ENCODE measurements around the gene WDR7.

The WDR7 gene

DNA sequence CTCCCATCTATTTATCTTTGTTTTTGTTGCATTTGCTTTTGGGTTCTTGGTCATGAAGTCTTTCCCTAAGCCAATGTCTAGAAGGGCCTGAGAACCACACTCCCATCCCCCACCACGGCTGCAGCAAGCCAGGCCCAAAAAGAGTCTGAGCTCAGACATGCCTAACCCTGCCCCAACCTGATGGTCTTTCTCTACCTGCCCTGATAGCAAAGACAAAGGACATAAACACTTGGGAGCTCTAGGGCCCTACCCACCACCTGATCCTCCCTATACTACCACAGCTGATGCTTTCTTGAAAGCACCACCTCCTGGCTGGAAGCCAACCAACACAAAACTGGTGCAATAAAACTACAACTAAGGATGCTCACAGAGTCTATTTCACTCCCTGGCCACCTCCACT, 233.4 kb downstream of the WDR7 start:
- Histone ChIP-seq H3K27ac (ENCODE audit: low read depth, low read length) (no peak overlapping the region), H3K4me1 (ENCODE audit: control insufficient read depth, insufficient read depth, low read length) (0 out of 2 replicates have a peak, but pooled peaks cover 2% of the 10 kb centered on the region), H3K27me3 (ENCODE audit: control insufficient read depth, insufficient read depth, low read length) (no peaks in the 10 kb centered on the region), H3K9ac (ENCODE audit: low read length) (no peak overlapping the region), H3K4me3 (ENCODE audit: low read depth, low read length) (no peak overlapping the region), H3K9me3 (ENCODE audit: control insufficient read depth, insufficient read depth, low read depth, low read length) (no peaks in the 10 kb centered on the region), H3K36me3 (ENCODE audit: control insufficient read depth, insufficient read depth, low read length) (no peaks in the 10 kb centered on the region)

- no peak overlapping the region for H3K4me3 ChIP-seq (ENCODE audit: low read depth, low read length)
- no peaks in the 10 kb centered on the region for H3K27me3 ChIP-seq (ENCODE audit: control insufficient read depth, insufficient read depth, low read length)
- no peak overlapping the region for H3K27ac ChIP-seq (ENCODE audit: low read depth, low read length)
- H3K36me3 ChIP-seq (ENCODE audit: control insufficient read depth, insufficient read depth, low read length) = no peaks in the 10 kb centered on the region
- no peak overlapping the region for H3K9ac ChIP-seq (ENCODE audit: low read length)
- H3K4me1 ChIP-seq (ENCODE audit: control insufficient read depth, insufficient read depth, low read length) = peaks cover 6% of the 10 kb centered on the region; the same call in 1 of the 2 replicates
- H3K9me3 ChIP-seq (ENCODE audit: control insufficient read depth, insufficient read depth, low read depth, low read length) = no peaks in the 10 kb centered on the region
Observed at GRCh38 chr18:56888978-56889377, 237.8 kb downstream of the WDR7 start.

DNA sequence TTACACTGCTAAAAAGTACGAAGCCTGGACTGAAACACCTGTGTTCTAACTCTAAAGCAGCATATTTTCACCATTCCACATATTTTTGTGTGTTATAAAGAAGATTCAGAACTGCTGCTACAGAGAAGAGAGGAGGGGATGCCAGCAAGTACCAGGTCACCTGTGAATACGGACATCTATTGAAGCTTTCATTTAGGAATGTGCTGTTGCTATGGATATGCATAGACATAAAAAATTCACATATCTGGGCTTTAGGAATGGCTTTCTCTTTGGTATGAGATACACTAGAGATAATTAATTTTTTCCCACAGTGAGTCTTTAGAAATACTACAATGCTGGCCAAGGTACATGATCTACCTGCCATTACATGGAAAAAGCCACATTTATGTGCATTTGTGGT, 238.5 kb downstream of the WDR7 start:
- peaks cover 6% of the 10 kb centered on the region; the same call in 1 of the 2 replicates for H3K4me1 ChIP-seq (ENCODE audit: control insufficient read depth, insufficient read depth, low read length)
- no peaks in the 10 kb centered on the region for H3K36me3 ChIP-seq (ENCODE audit: control insufficient read depth, insufficient read depth, low read length)
- H3K27me3 ChIP-seq (ENCODE audit: control insufficient read depth, insufficient read depth, low read length) = no peaks in the 10 kb centered on the region
- no peaks in the 10 kb centered on the region for H3K9me3 ChIP-seq (ENCODE audit: control insufficient read depth, insufficient read depth, low read depth, low read length)
- no peak overlapping the region for H3K9ac ChIP-seq (ENCODE audit: low read length)
- no peak overlapping the region for H3K4me3 ChIP-seq (ENCODE audit: low read depth, low read length)
- H3K27ac ChIP-seq (ENCODE audit: low read depth, low read length) = no peak overlapping the region

DNA sequence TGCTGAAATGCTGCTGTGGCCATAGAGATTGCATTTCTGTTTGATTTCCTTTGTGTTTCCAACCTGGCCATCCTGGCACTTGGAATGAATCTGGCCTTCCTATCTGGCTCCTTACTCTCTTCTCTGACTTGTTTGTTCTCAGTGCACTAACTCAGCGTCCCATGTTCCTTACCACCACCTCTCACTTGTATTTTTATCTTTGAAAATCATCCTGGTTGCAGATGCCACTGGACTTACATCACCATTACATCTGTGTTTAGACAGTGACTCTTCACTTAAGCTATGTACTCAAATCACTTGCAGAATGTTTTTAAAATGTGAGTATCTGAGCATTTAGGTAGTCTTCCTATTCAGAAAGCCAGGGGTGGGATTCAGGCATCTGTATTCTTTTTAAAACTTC, 239.5 kb downstream of the WDR7 start:
- no peak overlapping the region for H3K27ac ChIP-seq (ENCODE audit: low read depth, low read length)
- peaks cover 6% of the 10 kb centered on the region; the same call in 1 of the 2 replicates for H3K4me1 ChIP-seq (ENCODE audit: control insufficient read depth, insufficient read depth, low read length)
- H3K9me3 ChIP-seq (ENCODE audit: control insufficient read depth, insufficient read depth, low read depth, low read length) = no peaks in the 10 kb centered on the region
- H3K27me3 ChIP-seq (ENCODE audit: control insufficient read depth, insufficient read depth, low read length) = no peaks in the 10 kb centered on the region
- H3K4me3 ChIP-seq (ENCODE audit: low read depth, low read length) = no peak overlapping the region
- H3K36me3 ChIP-seq (ENCODE audit: control insufficient read depth, insufficient read depth, low read length) = no peaks in the 10 kb centered on the region
- H3K9ac ChIP-seq (ENCODE audit: low read length) = no peak overlapping the region

DNA sequence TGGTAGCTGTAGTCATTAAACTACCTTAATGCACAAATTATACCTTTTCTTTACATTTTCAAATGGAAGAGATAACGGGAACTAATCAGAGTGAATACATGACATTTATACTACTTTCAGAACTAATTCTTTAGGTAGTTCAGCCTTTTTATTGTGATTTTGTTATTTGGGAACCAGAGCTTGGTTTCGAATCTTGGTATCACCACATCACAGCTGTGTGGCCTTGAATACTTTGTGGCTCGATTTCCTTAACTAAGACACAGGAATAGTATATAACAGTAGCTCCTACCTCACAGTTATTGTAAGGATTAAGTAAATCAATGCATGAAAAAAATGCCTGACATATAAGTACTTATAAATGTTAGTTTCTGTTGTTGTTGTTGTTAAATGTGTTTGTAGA, 240.0 kb downstream of the WDR7 start:
- no peak overlapping the region for H3K27ac ChIP-seq (ENCODE audit: low read depth, low read length)
- no peak overlapping the region for H3K4me3 ChIP-seq (ENCODE audit: low read depth, low read length)
- no peaks in the 10 kb centered on the region for H3K36me3 ChIP-seq (ENCODE audit: control insufficient read depth, insufficient read depth, low read length)
- peaks cover 6% of the 10 kb centered on the region; the same call in 1 of the 2 replicates for H3K4me1 ChIP-seq (ENCODE audit: control insufficient read depth, insufficient read depth, low read length)
- no peaks in the 10 kb centered on the region for H3K9me3 ChIP-seq (ENCODE audit: control insufficient read depth, insufficient read depth, low read depth, low read length)
- no peaks in the 10 kb centered on the region for H3K27me3 ChIP-seq (ENCODE audit: control insufficient read depth, insufficient read depth, low read length)
- H3K9ac ChIP-seq (ENCODE audit: low read length) = no peak overlapping the region

- no peaks in the 10 kb centered on the region for H3K36me3 ChIP-seq (ENCODE audit: control insufficient read depth, insufficient read depth, low read length)
- H3K9me3 ChIP-seq (ENCODE audit: control insufficient read depth, insufficient read depth, low read depth, low read length) = no peaks in the 10 kb centered on the region
- no peak overlapping the region for H3K9ac ChIP-seq (ENCODE audit: low read length)
- H3K4me3 ChIP-seq (ENCODE audit: low read depth, low read length) = no peak overlapping the region
- no peaks in the 10 kb centered on the region for H3K27me3 ChIP-seq (ENCODE audit: control insufficient read depth, insufficient read depth, low read length)
- peaks cover 6% of the 10 kb centered on the region; the same call in 1 of the 2 replicates for H3K4me1 ChIP-seq (ENCODE audit: control insufficient read depth, insufficient read depth, low read length)
- H3K27ac ChIP-seq (ENCODE audit: low read depth, low read length) = no peak overlapping the region
Observed at GRCh38 chr18:56891870-56892269, 240.7 kb downstream of the WDR7 start.

- no peak overlapping the region for H3K9ac ChIP-seq (ENCODE audit: low read length)
- H3K4me1 ChIP-seq (ENCODE audit: control insufficient read depth, insufficient read depth, low read length) = peaks cover 7% of the 10 kb centered on the region
- H3K27ac ChIP-seq (ENCODE audit: low read depth, low read length) = no peak overlapping the region
- no peaks in the 10 kb centered on the region for H3K27me3 ChIP-seq (ENCODE audit: control insufficient read depth, insufficient read depth, low read length)
- H3K9me3 ChIP-seq (ENCODE audit: control insufficient read depth, insufficient read depth, low read depth, low read length) = no peaks in the 10 kb centered on the region
- H3K36me3 ChIP-seq (ENCODE audit: control insufficient read depth, insufficient read depth, low read length) = no peaks in the 10 kb centered on the region
- H3K4me3 ChIP-seq (ENCODE audit: low read depth, low read length) = no peak overlapping the region
Observed at GRCh38 chr18:56897122-56897521, 246.0 kb downstream of the WDR7 start.

DNA sequence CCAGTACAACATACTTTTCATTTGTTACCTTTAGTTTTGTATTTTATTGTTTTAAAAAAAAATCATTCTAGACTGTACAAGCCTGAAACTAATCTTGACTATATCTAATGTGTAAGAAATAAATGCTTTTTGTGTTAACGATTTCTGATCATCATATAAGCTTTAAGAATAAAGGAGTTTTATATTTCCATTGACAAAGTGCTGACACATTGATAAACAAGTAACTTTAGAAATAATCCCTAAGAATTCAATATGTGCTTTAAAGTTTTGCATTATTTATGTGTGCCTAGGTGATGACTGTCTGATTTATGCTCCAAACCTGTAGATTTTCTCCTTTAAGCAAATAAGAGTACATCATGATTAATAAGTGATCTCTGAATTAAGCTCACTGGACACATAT, 248.5 kb downstream of the WDR7 start:
- no peaks in the 10 kb centered on the region for H3K9me3 ChIP-seq (ENCODE audit: control insufficient read depth, insufficient read depth, low read depth, low read length)
- no peak overlapping the region for H3K27ac ChIP-seq (ENCODE audit: low read depth, low read length)
- H3K9ac ChIP-seq (ENCODE audit: low read length) = no peak overlapping the region
- H3K4me1 ChIP-seq (ENCODE audit: control insufficient read depth, insufficient read depth, low read length) = peaks cover 7% of the 10 kb centered on the region
- H3K4me3 ChIP-seq (ENCODE audit: low read depth, low read length) = no peak overlapping the region
- no peaks in the 10 kb centered on the region for H3K27me3 ChIP-seq (ENCODE audit: control insufficient read depth, insufficient read depth, low read length)
- no peaks in the 10 kb centered on the region for H3K36me3 ChIP-seq (ENCODE audit: control insufficient read depth, insufficient read depth, low read length)

- Histone ChIP-seq H3K9me3 (ENCODE audit: control insufficient read depth, insufficient read depth, low read depth, low read length) (no peaks in the 10 kb centered on the region), H3K27me3 (ENCODE audit: control insufficient read depth, insufficient read depth, low read length) (no peaks in the 10 kb centered on the region), H3K27ac (ENCODE audit: low read depth, low read length) (no peak overlapping the region), H3K9ac (ENCODE audit: low read length) (no peak overlapping the region), H3K4me3 (ENCODE audit: low read depth, low read length) (no peak overlapping the region), H3K36me3 (ENCODE audit: control insufficient read depth, insufficient read depth, low read length) (no peaks in the 10 kb centered on the region), H3K4me1 (ENCODE audit: control insufficient read depth, insufficient read depth, low read length) (peaks cover 7% of the 10 kb centered on the region)
Observed at GRCh38 chr18:56900195-56901094, 249.3 kb downstream of the WDR7 start.

DNA sequence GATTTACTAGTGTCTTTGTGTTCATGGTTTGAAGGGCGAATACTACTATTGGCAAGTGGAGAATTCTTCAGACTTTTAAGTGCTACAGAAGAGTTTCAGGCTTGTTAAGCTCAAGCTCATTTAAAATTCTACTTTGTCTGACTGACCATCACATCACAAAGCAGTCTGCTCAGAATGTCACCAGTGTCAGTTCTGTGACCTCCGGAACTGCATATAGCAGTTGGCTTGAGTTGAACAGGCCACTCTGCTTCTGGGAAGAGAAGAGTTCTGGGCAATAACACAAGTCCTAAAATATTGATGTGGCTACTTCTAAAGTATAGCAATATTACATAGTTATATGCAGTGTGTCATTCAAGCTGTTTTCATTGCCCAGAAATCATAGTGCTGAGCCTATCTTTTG, 250.8 kb downstream of the WDR7 start:
- Histone ChIP-seq H3K27me3 (ENCODE audit: control insufficient read depth, insufficient read depth, low read length) (no peaks in the 10 kb centered on the region), H3K27ac (ENCODE audit: low read depth, low read length) (no peak overlapping the region), H3K9ac (ENCODE audit: low read length) (no peak overlapping the region), H3K9me3 (ENCODE audit: control insufficient read depth, insufficient read depth, low read depth, low read length) (no peaks in the 10 kb centered on the region), H3K4me3 (ENCODE audit: low read depth, low read length) (no peak overlapping the region), H3K4me1 (ENCODE audit: control insufficient read depth, insufficient read depth, low read length) (peaks cover 7% of the 10 kb centered on the region), H3K36me3 (ENCODE audit: control insufficient read depth, insufficient read depth, low read length) (no peaks in the 10 kb centered on the region)

DNA sequence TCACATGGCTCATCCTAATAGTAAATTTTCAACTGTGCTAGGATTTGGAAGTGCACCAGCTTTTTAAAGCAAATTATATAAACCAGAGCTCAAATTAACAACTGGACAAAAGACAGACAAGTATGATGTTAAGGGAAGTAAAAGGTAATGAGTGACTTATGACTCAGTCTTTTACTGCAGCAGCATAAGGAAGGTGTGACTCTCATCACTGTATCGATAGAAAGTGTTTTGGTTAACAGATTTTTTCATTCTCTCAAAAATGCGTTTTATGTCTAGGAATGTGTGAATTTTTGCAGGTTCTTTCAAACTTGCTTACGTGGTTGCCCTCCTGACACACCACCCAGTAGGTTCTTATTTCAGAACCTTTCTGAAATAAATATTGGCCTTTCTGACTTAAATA, 251.5 kb downstream of the WDR7 start:
- H3K4me1 ChIP-seq (ENCODE audit: control insufficient read depth, insufficient read depth, low read length) = peaks cover 7% of the 10 kb centered on the region
- H3K27me3 ChIP-seq (ENCODE audit: control insufficient read depth, insufficient read depth, low read length) = no peaks in the 10 kb centered on the region
- no peaks in the 10 kb centered on the region for H3K9me3 ChIP-seq (ENCODE audit: control insufficient read depth, insufficient read depth, low read depth, low read length)
- H3K9ac ChIP-seq (ENCODE audit: low read length) = no peak overlapping the region
- no peak overlapping the region for H3K4me3 ChIP-seq (ENCODE audit: low read depth, low read length)
- no peaks in the 10 kb centered on the region for H3K36me3 ChIP-seq (ENCODE audit: control insufficient read depth, insufficient read depth, low read length)
- H3K27ac ChIP-seq (ENCODE audit: low read depth, low read length) = no peak overlapping the region

Measured in HUES6 (cell line).